Right ventricle myocardium inferior (tissue), 1 donor: ENCODE measurements around the gene SFMBT2. TPM values are rescaled to one million over a fixed set of nuclear protein-coding genes. Genes with fewer than 3 reads are reported as not detected.
A peak's percentile ranks its signal among the peaks of the same experiment; 100 is the strongest.
"Not testable (repeated sequence)": the region's sequence is repeated elsewhere in the genome, so short reads cannot be mapped to it uniquely, and the experiment has no call there.

ENCODE experiments used
- ATAC-seq: fragments of 200-7000 bp; cut with Tn5 transposase; one replicate; pipeline ENCODE4 v1.9.1; 2020; ENCODE audit warnings: mild to moderate bottlenecking, moderate library complexity
- DNase-seq: peaks from one replicate; pipeline ENCODE4 v3.0.0; 2021; ENCODE audit errors: missing footprints
- intact Hi-C: fragments of 100-400 bp; cut with DNase I; formaldehyde crosslinking; loops from one replicate; pipeline ENCODE4 v1.11.0; 2022
- total RNA-seq: library from RNA; stranded (reverse); fragmentation: NEBNext Ultra II Directional; extraction: Animal tissue kit (Norgen Biotek cat#: 25700); gene quantifications from one replicate; pipeline ENCODE4 v1.2.1, GENCODE V29; 2021
- donor health status: DM: no; HTN: yes; CAD: no; lungs with severe emphysema.

SFMBT2 gene
- total RNA-seq, 1 donor from 2014 or later: 9.6 TPM

GRCh38 chr10:7231509-7232414 lies 179.1 kb downstream of the SFMBT2 start:
- DNase-seq (no peak), ATAC-seq (no peak)
- intact Hi-C loops: no loop called here

- no peak for ATAC-seq
- no peak for DNase-seq
- intact Hi-C loops: no loop called here
Measured at GRCh38 chr10:7230951-7231350, 179.9 kb downstream of the SFMBT2 start.

- intact Hi-C loops: no loop called here
- no peak for DNase-seq
- ATAC-seq: no peak
Measured at GRCh38 chr10:7230036-7230435, 180.8 kb downstream of the SFMBT2 start.

- intact Hi-C loops: no loop called here
- no peak for DNase-seq
Measured at GRCh38 chr10:7225133-7225532, 185.7 kb downstream of the SFMBT2 start.

DNA sequence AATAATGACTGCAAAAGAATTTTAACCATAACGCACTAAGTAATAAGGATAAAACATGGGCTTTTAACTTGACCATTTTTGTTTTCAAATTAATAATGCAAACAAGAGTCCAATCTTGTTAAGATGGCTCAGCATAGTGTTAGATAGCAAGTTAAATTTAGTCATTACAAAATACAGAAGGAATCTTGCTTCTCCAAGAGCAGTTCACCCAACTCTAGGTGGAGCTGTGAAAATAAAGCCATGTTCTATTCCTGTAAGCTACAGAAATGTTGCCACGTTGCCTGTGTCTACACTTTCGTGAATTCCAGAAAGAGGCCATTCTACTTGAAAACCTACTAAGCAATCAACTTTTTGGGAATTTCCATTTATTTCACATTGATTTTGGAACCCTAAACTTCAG lies 191.9 kb downstream of the SFMBT2 start:
- peak; percentile 77 for ATAC-seq
- DNase-seq: no peak
- intact Hi-C loops: no loop called here

More at GRCh38 chr10:7225133-7225532, 185.7 kb downstream of the SFMBT2 start:
- ATAC-seq: no peak

DNA sequence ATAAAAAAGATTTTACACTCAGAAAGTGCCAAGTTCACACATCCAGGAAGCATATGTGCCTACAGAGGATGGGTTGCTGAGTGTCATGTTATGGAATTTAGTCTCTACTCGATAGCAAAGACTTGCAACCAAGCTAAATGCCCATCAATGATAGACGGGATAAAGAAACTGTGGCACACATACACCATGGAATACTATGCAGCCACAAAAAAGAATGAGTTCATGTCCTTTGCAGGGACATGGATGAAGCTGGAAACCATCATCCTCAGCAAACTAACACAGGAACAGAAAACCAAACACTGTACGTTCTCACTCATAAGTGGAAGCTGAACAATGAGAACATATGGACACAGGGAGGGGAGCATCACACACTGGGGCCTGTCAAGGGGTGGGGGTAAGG lies 198.1 kb downstream of the SFMBT2 start:
- intact Hi-C loops, ATAC-seq, DNase-seq: not testable (repeated sequence)

DNA sequence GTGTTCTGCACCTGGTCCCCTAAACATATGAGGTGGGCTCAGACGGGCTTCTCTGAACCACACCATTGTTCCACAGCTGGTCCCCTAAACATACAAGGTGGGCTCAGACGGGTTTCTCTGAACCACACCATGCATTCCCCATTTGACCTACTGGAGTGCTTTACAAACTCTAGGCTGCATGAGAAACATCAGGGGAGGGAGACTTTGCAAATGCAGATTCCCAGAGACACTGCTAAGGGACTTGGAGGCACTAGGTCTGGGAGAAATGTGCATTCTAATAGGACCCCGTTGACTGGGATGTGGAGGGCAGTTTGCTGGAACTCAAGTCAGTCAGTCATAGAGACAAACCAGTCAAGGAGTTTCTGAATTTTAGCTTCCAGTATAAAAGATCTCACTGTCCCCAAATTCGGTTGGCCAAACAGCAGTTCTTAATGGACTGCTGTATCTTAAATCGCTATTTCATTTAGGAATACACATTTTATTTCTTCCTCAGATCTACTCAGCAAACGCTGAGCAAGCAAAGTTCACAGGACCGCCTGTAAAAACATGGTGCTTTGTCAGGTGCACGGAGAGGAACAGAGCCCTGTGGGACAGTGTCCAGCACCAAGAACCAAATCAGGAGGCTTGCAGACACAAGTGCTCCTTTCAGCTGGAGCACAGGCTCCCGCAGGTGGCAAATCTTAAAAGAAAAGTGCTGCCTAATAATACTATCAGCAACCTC lies 198.8 kb downstream of the SFMBT2 start:
- ATAC-seq: no peak
- intact Hi-C loops: no loop called here
- no peak for DNase-seq

GRCh38 chr10:7210516-7210915 lies 200.3 kb downstream of the SFMBT2 start:
- no peak for DNase-seq
- ATAC-seq: no peak
- intact Hi-C loops: no loop called here

GRCh38 chr10:7209458-7209857 lies 201.4 kb downstream of the SFMBT2 start:
- ATAC-seq (no peak), DNase-seq (no peak)
- intact Hi-C loops: loop anchor here (5.0 kb wide), 2 partner anchors 43 to 198 kb away; no protein-coding TSS in a partner anchor

GRCh38 chr10:7206412-7207100 lies 204.3 kb downstream of the SFMBT2 start:
- ATAC-seq: no peak

GRCh38 chr10:7205656-7206055 lies 205.2 kb downstream of the SFMBT2 start:
- ATAC-seq: peak; percentile 85
- DNase-seq: no peak
- intact Hi-C loops: loop anchor here (5.0 kb wide), 2 partner anchors 47 to 202 kb away; no protein-coding TSS in a partner anchor

More at GRCh38 chr10:7206412-7207100, 204.3 kb downstream of the SFMBT2 start:
- no peak for DNase-seq
- intact Hi-C loops: loop anchor here (5.0 kb wide), 2 partner anchors 46 to 201 kb away; no protein-coding TSS in a partner anchor

- ATAC-seq: no peak
- intact Hi-C loops: no loop called here
- no peak for DNase-seq
Measured at GRCh38 chr10:7202793-7203355, 208.0 kb downstream of the SFMBT2 start.

GRCh38 chr10:7199152-7199760 lies 211.6 kb downstream of the SFMBT2 start:
- ATAC-seq (no peak), DNase-seq (no peak)
- intact Hi-C loops: no loop called here

- intact Hi-C loops: no loop called here
- ATAC-seq (peak; percentile 65), DNase-seq (no peak)
Measured at GRCh38 chr10:7196284-7196683, 214.6 kb downstream of the SFMBT2 start.

- no peak for DNase-seq
- intact Hi-C loops: no loop called here
- ATAC-seq: no peak
Measured at GRCh38 chr10:7195118-7195517, 215.7 kb downstream of the SFMBT2 start.

GRCh38 chr10:7194571-7194970 lies 216.3 kb downstream of the SFMBT2 start:
- DNase-seq (no peak), ATAC-seq (no peak)
- intact Hi-C loops: loop anchor here (5.0 kb wide), 1 partner anchor 218 kb away; the partner anchor contains the start of gene SFMBT2

GRCh38 chr10:7193369-7193768 lies 217.5 kb downstream of the SFMBT2 start:
- peak; percentile 55 for ATAC-seq
- no peak for DNase-seq
- intact Hi-C loops: loop anchor here (5.0 kb wide), 1 partner anchor 219 kb away; the partner anchor contains the start of gene SFMBT2

- DNase-seq (no peak), ATAC-seq (no peak)
- intact Hi-C loops: loop anchor here (5.0 kb wide), 1 partner anchor 219 kb away; the partner anchor contains the start of gene SFMBT2
Measured at GRCh38 chr10:7192831-7193361, 217.9 kb downstream of the SFMBT2 start.
